EH (cell line): ENCODE results near the gene TLE4.

Experiments used
- DNase-seq: peaks from one replicate; pipeline ENCODE4 v3.0.0-alpha.2; 2015; ENCODE audit warnings: low read depth

The TLE4 gene

GRCh38 chr9:79664375-79664831 is 92.6 kb downstream of the TLE4 start:
- DNase-seq: no peak

GRCh38 chr9:79665369-79665768 is 93.6 kb downstream of the TLE4 start:
- DNase-seq: no peak

- DNase-seq: peak; percentile 41
These were observed 94.2 kb downstream of the TLE4 start for GRCh38 chr9:79665931-79666330.

GRCh38 chr9:79667120-79667519 is 95.4 kb downstream of the TLE4 start:
- DNase-seq: no peak

GRCh38 chr9:79667817-79668436 is 96.2 kb downstream of the TLE4 start:
- DNase-seq: no peak

- DNase-seq: no peak
These were observed 97.2 kb downstream of the TLE4 start for GRCh38 chr9:79668956-79669355.

- DNase-seq: peak; percentile 37
These were observed 98.7 kb downstream of the TLE4 start for GRCh38 chr9:79670269-79670961.

- DNase-seq: peak; percentile 28
These were observed 99.8 kb downstream of the TLE4 start for GRCh38 chr9:79671558-79671957.

GRCh38 chr9:79672236-79672635 is 100.5 kb downstream of the TLE4 start:
- DNase-seq: no peak

- DNase-seq: no peak
These were observed 101.1 kb downstream of the TLE4 start for GRCh38 chr9:79672891-79673290.

- no peak for DNase-seq
These were observed 101.8 kb downstream of the TLE4 start for GRCh38 chr9:79673614-79674013.

- DNase-seq: no peak
These were observed 102.5 kb downstream of the TLE4 start for GRCh38 chr9:79674052-79674777.

- peak; percentile 54 for DNase-seq
These were observed 109.8 kb downstream of the TLE4 start for GRCh38 chr9:79681576-79681975.

- peak; percentile 25 for DNase-seq
These were observed 110.4 kb downstream of the TLE4 start for GRCh38 chr9:79682076-79682736.

- DNase-seq: no peak
These were observed 112.3 kb downstream of the TLE4 start for GRCh38 chr9:79684059-79684458.

GRCh38 chr9:79684711-79685575 is 113.2 kb downstream of the TLE4 start:
- peak; percentile 71 for DNase-seq

GRCh38 chr9:79685577-79685976 is 113.8 kb downstream of the TLE4 start:
- peak; percentile 86 for DNase-seq

- DNase-seq: peak; percentile 97
These were observed 114.8 kb downstream of the TLE4 start for GRCh38 chr9:79686381-79687130.

GRCh38 chr9:79687131-79687447 is 115.3 kb downstream of the TLE4 start:
- peak; percentile 28 for DNase-seq

- DNase-seq: no peak
These were observed 116.6 kb downstream of the TLE4 start for GRCh38 chr9:79688363-79688762.

- DNase-seq: no peak
These were observed 117.8 kb downstream of the TLE4 start for GRCh38 chr9:79689576-79689975.
